Measurements from ENCODE around the gene PIK3IP1. TPM values are rescaled to one million over a fixed set of nuclear protein-coding genes. Genes with fewer than 3 reads are reported as not detected.

PIK3IP1 gene
- total and polyA plus RNA-seq, 2 donors from 2014 or later = 21.4 to 42.7 TPM

DNA sequence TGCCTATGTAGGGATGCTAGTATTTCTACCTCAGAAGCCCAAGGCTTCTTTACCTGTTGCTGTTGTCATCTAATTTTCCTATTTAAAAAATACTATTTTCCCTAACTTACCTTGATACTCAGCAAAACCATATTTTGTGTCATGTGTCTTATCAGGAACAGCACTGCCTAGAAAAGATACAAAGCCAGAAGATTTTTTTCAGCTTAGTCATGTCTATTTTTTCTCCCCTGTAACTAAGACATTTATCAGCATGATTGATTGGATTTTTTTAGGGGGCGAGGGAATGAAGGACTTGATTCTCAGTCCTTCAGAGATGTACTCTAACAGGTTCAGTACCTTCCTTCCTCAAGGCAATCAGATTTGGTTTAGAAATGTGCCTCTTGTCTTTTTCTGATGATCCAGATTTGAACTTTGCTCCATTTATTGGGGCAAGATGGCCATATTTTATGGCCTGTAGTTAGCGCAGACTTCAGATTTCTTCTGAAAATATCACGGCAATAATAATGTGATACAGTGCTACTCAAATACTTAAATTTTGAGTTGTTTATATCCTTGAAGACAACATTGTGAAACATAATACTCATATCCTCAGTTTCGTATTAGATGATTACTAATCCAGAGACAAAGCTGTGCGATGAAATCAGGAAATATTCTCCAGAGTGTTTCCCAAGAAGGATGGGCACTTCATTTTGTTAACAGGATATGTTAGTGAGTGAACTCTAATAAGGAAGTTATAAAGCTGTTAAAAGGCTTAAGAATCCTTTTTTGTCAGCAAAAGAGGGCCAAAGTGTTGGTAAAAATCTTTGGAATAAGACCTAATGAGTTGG is 3.8 kb upstream of the PIK3IP1 start:
- no peak for DNase-seq
- H3K9me3 ChIP-seq (ENCODE audit: control insufficient read depth in 2 of 3, insufficient read depth in 1 of 3, low read length in 3 of 3) = no peaks in the 10 kb centered on the region
- H3K4me3 ChIP-seq (ENCODE audit: low read length in 3 of 3) = no peak overlapping the region
- FAIRE-seq = no peak
- TF ChIP-seq, protein P1, sequence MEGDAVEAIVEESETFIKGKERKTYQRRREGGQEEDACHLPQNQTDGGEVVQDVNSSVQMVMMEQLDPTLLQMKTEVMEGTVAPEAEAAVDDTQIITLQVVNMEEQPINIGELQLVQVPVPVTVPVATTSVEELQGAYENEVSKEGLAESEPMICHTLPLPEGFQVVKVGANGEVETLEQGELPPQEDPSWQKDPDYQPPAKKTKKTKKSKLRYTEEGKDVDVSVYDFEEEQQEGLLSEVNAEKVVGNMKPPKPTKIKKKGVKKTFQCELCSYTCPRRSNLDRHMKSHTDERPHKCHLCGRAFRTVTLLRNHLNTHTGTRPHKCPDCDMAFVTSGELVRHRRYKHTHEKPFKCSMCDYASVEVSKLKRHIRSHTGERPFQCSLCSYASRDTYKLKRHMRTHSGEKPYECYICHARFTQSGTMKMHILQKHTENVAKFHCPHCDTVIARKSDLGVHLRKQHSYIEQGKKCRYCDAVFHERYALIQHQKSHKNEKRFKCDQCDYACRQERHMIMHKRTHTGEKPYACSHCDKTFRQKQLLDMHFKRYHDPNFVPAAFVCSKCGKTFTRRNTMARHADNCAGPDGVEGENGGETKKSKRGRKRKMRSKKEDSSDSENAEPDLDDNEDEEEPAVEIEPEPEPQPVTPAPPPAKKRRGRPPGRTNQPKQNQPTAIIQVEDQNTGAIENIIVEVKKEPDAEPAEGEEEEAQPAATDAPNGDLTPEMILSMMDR (IDR thresholded peaks at IDR 0.05; ENCODE audit: borderline replicate concordance, extremely low read depth, insufficient read depth) = no peak
- intact Hi-C loops (cut with DNase I) = no loop called here
- no peaks in the 10 kb centered on the region for H3K27me3 ChIP-seq (ENCODE audit: control insufficient read depth, insufficient read depth, low read length)
- H3K9ac ChIP-seq (ENCODE audit: low read length in 3 of 3) = no peak overlapping the region
- peak overlapping the region; percentile 9 to 88 for H3K27ac ChIP-seq (ENCODE audit: low read depth in 2 of 2, low read length in 2 of 2)
- peaks cover 0 to 12% (median 7%) of the 10 kb centered on the region in 3 donors for H3K4me1 ChIP-seq (ENCODE audit: control insufficient read depth in 2 of 3, insufficient read depth in 2 of 3, low read depth in 1 of 3, low read length in 3 of 3)
- H3K36me3 ChIP-seq (ENCODE audit: control insufficient read depth in 2 of 3, insufficient read depth in 3 of 3, low read length in 3 of 3) = no peaks in the 10 kb centered on the region

GRCh38 chr22:31295360-31295759 is 3.1 kb upstream of the PIK3IP1 start:
- DNase-seq (no peak), FAIRE-seq (no peak)
- no peaks in the 10 kb centered on the region for H3K9me3 ChIP-seq (ENCODE audit: control insufficient read depth in 2 of 3, insufficient read depth in 1 of 3, low read length in 3 of 3)
- intact Hi-C loops (cut with DNase I) = no loop called here
- no peaks in the 10 kb centered on the region for H3K36me3 ChIP-seq (ENCODE audit: control insufficient read depth in 2 of 3, insufficient read depth in 3 of 3, low read length in 3 of 3)
- H3K27ac ChIP-seq (ENCODE audit: low read depth in 2 of 2, low read length in 2 of 2) = peak overlapping the region in 1 of 2 donors; percentile 88
- H3K27me3 ChIP-seq (ENCODE audit: control insufficient read depth, insufficient read depth, low read length) = no peaks in the 10 kb centered on the region
- TF ChIP-seq, protein P1 (IDR thresholded peaks at IDR 0.05; ENCODE audit: borderline replicate concordance, extremely low read depth, insufficient read depth) = no peak
- H3K4me3 ChIP-seq (ENCODE audit: low read length in 3 of 3) = no peak overlapping the region
- H3K4me1 ChIP-seq (ENCODE audit: control insufficient read depth in 2 of 3, insufficient read depth in 2 of 3, low read depth in 1 of 3, low read length in 3 of 3) = peaks cover 0 to 10% (median 7%) of the 10 kb centered on the region in 3 donors
- H3K9ac ChIP-seq (ENCODE audit: low read length in 3 of 3) = no peak overlapping the region

DNA sequence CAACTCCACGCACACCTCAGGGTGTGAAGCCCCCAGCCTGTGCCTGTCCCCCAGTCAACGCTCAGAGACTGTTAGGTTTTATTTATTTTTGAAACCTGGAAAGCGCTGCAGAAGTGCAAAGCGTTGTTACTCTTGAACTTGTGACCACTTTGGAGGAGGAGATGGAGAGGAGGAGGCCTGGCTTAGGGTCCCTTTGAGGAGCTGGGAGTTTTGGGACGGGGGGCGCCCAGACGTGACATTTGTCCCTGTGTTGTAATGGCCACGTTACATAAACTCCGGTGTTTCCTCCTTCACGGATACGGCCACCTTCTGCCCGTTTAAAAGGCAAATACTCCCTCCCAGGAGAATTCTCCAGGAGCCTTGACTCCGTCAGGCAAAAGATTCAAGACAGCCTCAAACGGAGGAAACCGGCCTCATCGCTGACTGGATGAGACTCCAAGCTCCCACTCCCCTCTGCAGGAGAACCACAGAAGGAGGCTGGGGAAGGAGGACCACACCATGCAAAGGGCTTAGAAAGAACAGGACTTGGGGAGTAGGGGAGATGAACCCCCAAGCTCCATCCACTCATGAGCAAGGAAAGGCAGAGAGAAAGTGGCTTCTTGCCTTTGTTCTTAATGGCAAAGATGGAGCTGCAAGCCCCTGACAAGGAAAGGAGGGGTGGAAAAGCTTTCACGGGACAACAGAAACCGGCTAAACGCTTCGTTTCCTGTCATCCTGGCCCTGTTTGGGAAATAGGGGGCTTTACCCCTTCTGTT is 630 bp downstream of the PIK3IP1 start:
- H3K27ac ChIP-seq (ENCODE audit: low read depth in 2 of 2, low read length in 2 of 2) = peak overlapping the region; percentile 90 to 96
- peak in 3 of 5 donors; percentile 26 to 59 (median 45) for DNase-seq
- H3K27me3 ChIP-seq (ENCODE audit: control insufficient read depth, insufficient read depth, low read length) = no peaks in the 10 kb centered on the region
- peak overlapping the region; percentile 77 to 94 (median 92) for H3K9ac ChIP-seq (ENCODE audit: low read length in 3 of 3)
- H3K36me3 ChIP-seq (ENCODE audit: control insufficient read depth in 2 of 3, insufficient read depth in 3 of 3, low read length in 3 of 3) = peaks cover 0 to 11% (median 5%) of the 10 kb centered on the region in 3 donors
- TF ChIP-seq, protein P1 (IDR thresholded peaks at IDR 0.05; ENCODE audit: borderline replicate concordance, extremely low read depth, insufficient read depth) = no peak
- H3K9me3 ChIP-seq (ENCODE audit: control insufficient read depth in 2 of 3, insufficient read depth in 1 of 3, low read length in 3 of 3) = no peaks in the 10 kb centered on the region
- intact Hi-C loops (cut with DNase I) = no loop called here
- H3K4me3 ChIP-seq (ENCODE audit: low read length in 3 of 3) = peak overlapping the region; percentile 84 to 99 (median 87)
- peaks cover 0 to 21% (median 13%) of the 10 kb centered on the region in 3 donors for H3K4me1 ChIP-seq (ENCODE audit: control insufficient read depth in 2 of 3, insufficient read depth in 2 of 3, low read depth in 1 of 3, low read length in 3 of 3)
- no peak for FAIRE-seq
